ENCODE results near the gene PCOLCE2. TPM values are rescaled to one million over a fixed set of nuclear protein-coding genes. Genes with fewer than 3 reads are reported as not detected.

Gene PCOLCE2
- total RNA-seq, 3 donors from 2014 or later = 30.2 to 178 (median 36.0) TPM

GRCh38 chr3:142913432-142913831, 24.5 kb upstream of the PCOLCE2 start:
- TF ChIP-seq CTCF (IDR thresholded peaks at IDR 0.05) (no peak), POLR2AphosphoS5 (IDR thresholded peaks at IDR 0.05) (no peak), POLR2A (IDR thresholded peaks at IDR 0.05) (no peak)
- DNase-seq (ENCODE audit: low spot score in 2 of 2) = no peak
- Histone ChIP-seq H3K4me1 (no peaks in the 10 kb centered on the region), H3K9me3 (no peaks in the 10 kb centered on the region), H3K4me3 (no peak overlapping the region), H3K27ac (no peak overlapping the region), H3K27me3 (peaks cover 0 to 17% of the 10 kb centered on the region in 2 donors), H3K36me3 (no peaks in the 10 kb centered on the region)
- intact Hi-C loops (cut with DNase I; ENCODE audit: low total_unique reads) = no loop called here

- no peak for DNase-seq (ENCODE audit: low spot score in 2 of 2)
- no peaks in the 10 kb centered on the region for H3K4me1 ChIP-seq
- peaks cover 0 to 17% of the 10 kb centered on the region in 2 donors for H3K27me3 ChIP-seq
- H3K27ac ChIP-seq = no peak overlapping the region
- H3K4me3 ChIP-seq = no peak overlapping the region
- TF ChIP-seq CTCF (IDR thresholded peaks at IDR 0.05) (no peak), POLR2AphosphoS5 (IDR thresholded peaks at IDR 0.05) (no peak), POLR2A (IDR thresholded peaks at IDR 0.05) (no peak)
- H3K36me3 ChIP-seq = no peaks in the 10 kb centered on the region
- intact Hi-C loops (cut with DNase I; ENCODE audit: low total_unique reads) = no loop called here
- no peaks in the 10 kb centered on the region for H3K9me3 ChIP-seq
Measured at GRCh38 chr3:142912402-142913172, 23.7 kb upstream of the PCOLCE2 start.

- Histone ChIP-seq H3K9me3 (no peaks in the 10 kb centered on the region), H3K27ac (no peak overlapping the region), H3K4me1 (no peaks in the 10 kb centered on the region), H3K27me3 (peaks cover 0 to 17% of the 10 kb centered on the region in 2 donors), H3K4me3 (no peak overlapping the region), H3K36me3 (no peaks in the 10 kb centered on the region)
- TF ChIP-seq CTCF (IDR thresholded peaks at IDR 0.05) (no peak), POLR2AphosphoS5 (IDR thresholded peaks at IDR 0.05) (no peak), POLR2A (IDR thresholded peaks at IDR 0.05) (no peak)
- intact Hi-C loops (cut with DNase I; ENCODE audit: low total_unique reads) = no loop called here
- no peak for DNase-seq (ENCODE audit: low spot score in 2 of 2)
Measured at GRCh38 chr3:142910280-142910679, 21.4 kb upstream of the PCOLCE2 start.

- no peak overlapping the region for H3K27ac ChIP-seq
- H3K9me3 ChIP-seq = no peaks in the 10 kb centered on the region
- no peak for TF ChIP-seq POLR2A (IDR thresholded peaks at IDR 0.05)
- no peak for TF ChIP-seq POLR2AphosphoS5 (IDR thresholded peaks at IDR 0.05)
- TF ChIP-seq CTCF (IDR thresholded peaks at IDR 0.05) = no peak
- H3K27me3 ChIP-seq = peaks cover 0 to 17% of the 10 kb centered on the region in 2 donors
- no peaks in the 10 kb centered on the region for H3K4me1 ChIP-seq
- DNase-seq (ENCODE audit: low spot score in 2 of 2) = no peak
- no peak overlapping the region for H3K4me3 ChIP-seq
- H3K36me3 ChIP-seq = no peaks in the 10 kb centered on the region
- intact Hi-C loops (cut with DNase I; ENCODE audit: low total_unique reads) = no loop called here
Measured at GRCh38 chr3:142909282-142909681, 20.4 kb upstream of the PCOLCE2 start.

GRCh38 chr3:142907996-142908395, 19.1 kb upstream of the PCOLCE2 start:
- H3K4me1 ChIP-seq = no peaks in the 10 kb centered on the region
- H3K9me3 ChIP-seq = no peaks in the 10 kb centered on the region
- no peaks in the 10 kb centered on the region for H3K36me3 ChIP-seq
- intact Hi-C loops (cut with DNase I; ENCODE audit: low total_unique reads) = no loop called here
- DNase-seq (ENCODE audit: low spot score in 2 of 2) = no peak
- no peak overlapping the region for H3K27ac ChIP-seq
- H3K4me3 ChIP-seq = no peak overlapping the region
- peaks cover 0 to 17% of the 10 kb centered on the region in 2 donors for H3K27me3 ChIP-seq
- no peak for TF ChIP-seq POLR2AphosphoS5 (IDR thresholded peaks at IDR 0.05)
- no peak for TF ChIP-seq POLR2A (IDR thresholded peaks at IDR 0.05)
- no peak for TF ChIP-seq CTCF (IDR thresholded peaks at IDR 0.05)

Data from breast epithelium (tissue), 4 donors.